HG03469 (cell line): ENCODE measurements around the gene C1QL4.

ENCODE experiments used
- ATAC-seq: cut with Tn5 transposase; IDR thresholded peaks from one replicate; pipeline ENCODE4 v1.9.1; 2021; ENCODE audit warnings: mild to moderate bottlenecking, moderate library complexity, moderate number of reproducible peaks; ENCODE audit not compliant: unreplicated experiment

Gene C1QL4

GRCh38 chr12:49348781-49349180, 11.8 kb upstream of the C1QL4 start:
- ATAC-seq, result no peak

GRCh38 chr12:49347311-49348193, 10.6 kb upstream of the C1QL4 start:
- ATAC-seq, result no peak

GRCh38 chr12:49346659-49347310, 9.8 kb upstream of the C1QL4 start, which contains the start of gene DNAJC22:
DNAJC22 (plus strand) TSS chr12:49346888; CDS start chr12:49348873, 1,985 bp downstream.
- ATAC-seq, result no peak

- ATAC-seq, result no peak
These were observed 9.1 kb upstream of the C1QL4 start for GRCh38 chr12:49345825-49346658.

GRCh38 chr12:49345051-49345824, 8.2 kb upstream of the C1QL4 start:
- no peak for ATAC-seq

- no peak for ATAC-seq
These were observed 7.6 kb upstream of the C1QL4 start for GRCh38 chr12:49344486-49345050.

- ATAC-seq, result no peak
These were observed 6.1 kb upstream of the C1QL4 start for GRCh38 chr12:49342914-49343731.

GRCh38 chr12:49342066-49342913, 5.3 kb upstream of the C1QL4 start:
- peak; percentile 41 for ATAC-seq

GRCh38 chr12:49341777-49342065, 4.7 kb upstream of the C1QL4 start:
- no peak for ATAC-seq

GRCh38 chr12:49340971-49341776, 4.2 kb upstream of the C1QL4 start:
- no peak for ATAC-seq

GRCh38 chr12:49340095-49340870, 3.3 kb upstream of the C1QL4 start:
- no peak for ATAC-seq

GRCh38 chr12:49339464-49339861, 2.5 kb upstream of the C1QL4 start:
- no peak for ATAC-seq

- ATAC-seq, result no peak
These were observed 2.0 kb upstream of the C1QL4 start for GRCh38 chr12:49338830-49339463.

GRCh38 chr12:49335955-49336644, 888 bp downstream of the C1QL4 start:
- no peak for ATAC-seq

GRCh38 chr12:49335118-49335954, 1.7 kb downstream of the C1QL4 start:
- ATAC-seq, result no peak
